Left ventricle myocardium inferior (tissue), 1 donor: Measurements from ENCODE around the gene SAYSD1. TPM values are rescaled to one million over a fixed set of nuclear protein-coding genes. Genes with fewer than 3 reads are reported as not detected.

Source experiments
- DNase-seq: peaks from one replicate; pipeline ENCODE4 v3.0.0-alpha.2; 2020
- H3K27ac ChIP-seq: fragments of 200-600 bp; replicated peaks from 2 replicates; pipeline ENCODE4 v1.8.0; 2021
- H3K27me3 ChIP-seq: fragments of 200-600 bp; 2 replicates; pipeline ENCODE4 v1.8.0; 2021; ENCODE audit warnings: low read depth
- H3K36me3 ChIP-seq: fragments of 200-600 bp; 2 replicates; pipeline ENCODE4 v1.8.0; 2021
- H3K4me1 ChIP-seq: fragments of 200-600 bp; 2 replicates; pipeline ENCODE4 v1.8.0; 2021
- H3K4me3 ChIP-seq: fragments of 200-600 bp; 2 replicates; pipeline ENCODE4 v1.8.0; 2021; ENCODE audit warnings: mild to moderate bottlenecking, moderate library complexity
- H3K9me3 ChIP-seq: fragments of 200-600 bp; replicated peaks from 2 replicates; pipeline ENCODE4 v1.8.0; 2021
- CTCF ChIP-seq: fragments of 200-600 bp; IDR thresholded peaks from 2 replicates; pipeline ENCODE4 v1.8.0; 2021; ENCODE audit warnings: antibody characterized with exemption, mild to moderate bottlenecking, borderline replicate concordance
- intact Hi-C: fragments of 100-400 bp; cut with micrococcal nuclease; formaldehyde crosslinking; loops from one replicate; pipeline ENCODE4 v1.11.0; 2022
- total RNA-seq: library from RNA; stranded (reverse); fragmentation: NEBNext Ultra II Directional; extraction: Animal tissue kit (Norgen Biotek cat#: 25700); gene quantifications from one replicate; pipeline ENCODE4 v1.2.1, GENCODE V29; 2021
- donor health status: DM: no; HTN: yes; CAD: no; lungs with severe emphysema.

The SAYSD1 gene
- total RNA-seq, 1 donor from 2014 or later: 10.0 TPM

- no peaks in the 10 kb centered on the region for H3K36me3 ChIP-seq
- no peak overlapping the region for H3K4me3 ChIP-seq
- TF ChIP-seq CTCF: no peak
- H3K9me3 ChIP-seq: no peaks in the 10 kb centered on the region
- intact Hi-C loops: no loop called here
- H3K27ac ChIP-seq: no peak overlapping the region
- peaks cover 5% of the 10 kb centered on the region for H3K27me3 ChIP-seq
- H3K4me1 ChIP-seq: peaks cover 17% of the 10 kb centered on the region
- DNase-seq: no peak
Observed at GRCh38 chr6:39079197-39080125, 35.5 kb downstream of the SAYSD1 start.

DNA sequence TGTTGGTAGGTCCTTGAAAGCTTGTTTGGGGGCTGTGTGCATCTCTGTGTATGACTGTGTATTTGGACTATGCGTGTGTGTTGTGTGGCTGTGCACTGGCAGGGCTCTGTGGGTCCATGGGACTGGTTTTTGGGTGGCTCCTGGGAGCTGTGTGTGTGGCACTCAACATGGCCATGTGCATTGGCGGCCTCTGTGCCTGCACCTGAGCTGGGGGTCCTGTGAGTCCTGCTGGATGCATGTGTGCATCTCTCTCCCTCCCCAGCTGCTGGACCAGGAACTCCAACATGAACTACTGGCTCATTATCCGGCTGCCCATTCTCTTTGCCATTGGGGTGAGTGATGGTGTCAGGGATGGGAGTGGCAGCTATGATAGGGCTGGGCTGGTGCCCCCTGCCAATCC lies 36.3 kb downstream of the SAYSD1 start:
- Histone ChIP-seq H3K27me3 (no peaks in the 10 kb centered on the region), H3K4me1 (peaks cover 9% of the 10 kb centered on the region), H3K27ac (no peak overlapping the region), H3K9me3 (no peaks in the 10 kb centered on the region), H3K4me3 (no peak overlapping the region), H3K36me3 (no peaks in the 10 kb centered on the region)
- DNase-seq: no peak
- intact Hi-C loops: no loop called here
- no peak for TF ChIP-seq CTCF

DNA sequence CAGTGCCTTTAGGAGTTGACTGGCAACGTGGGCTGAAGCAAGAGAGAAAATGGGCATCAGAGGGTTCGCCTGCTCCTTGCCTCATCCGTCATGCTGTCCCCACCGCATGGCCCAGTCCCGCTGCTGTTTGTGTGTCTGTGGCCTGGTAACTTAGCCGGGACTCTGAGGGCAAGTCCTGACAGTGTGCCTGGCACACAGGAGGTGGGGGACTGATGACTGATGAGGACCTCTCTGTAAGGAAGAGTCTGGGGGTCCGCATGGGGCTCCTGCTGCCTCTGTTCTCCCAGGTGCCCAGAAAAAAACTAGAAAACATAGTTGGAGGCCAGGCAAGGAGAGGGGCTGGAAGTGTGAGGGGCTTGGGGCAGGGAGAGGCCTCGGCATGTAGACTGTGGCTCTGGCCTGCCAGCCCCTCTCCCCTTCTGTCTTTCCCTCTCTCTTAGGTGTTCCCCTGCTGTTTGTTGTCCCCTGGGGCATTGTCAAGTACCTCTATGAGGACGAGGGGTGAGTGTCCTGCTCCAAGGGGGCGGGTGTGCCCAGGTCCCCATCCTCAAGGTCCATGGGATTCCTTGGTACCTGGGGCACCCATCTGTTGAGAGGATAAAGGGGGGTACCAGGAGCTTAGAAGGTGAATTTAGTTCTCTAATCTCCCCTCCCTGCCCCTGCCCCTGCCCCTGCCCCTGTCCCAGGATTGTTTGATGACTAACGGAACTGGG lies 36.9 kb downstream of the SAYSD1 start:
- Histone ChIP-seq H3K4me1 (peaks cover 8% of the 10 kb centered on the region), H3K27me3 (no peaks in the 10 kb centered on the region), H3K27ac (no peak overlapping the region), H3K4me3 (no peak overlapping the region), H3K9me3 (no peaks in the 10 kb centered on the region), H3K36me3 (no peaks in the 10 kb centered on the region)
- DNase-seq: no peak
- intact Hi-C loops: no loop called here
- TF ChIP-seq CTCF: no peak

DNA sequence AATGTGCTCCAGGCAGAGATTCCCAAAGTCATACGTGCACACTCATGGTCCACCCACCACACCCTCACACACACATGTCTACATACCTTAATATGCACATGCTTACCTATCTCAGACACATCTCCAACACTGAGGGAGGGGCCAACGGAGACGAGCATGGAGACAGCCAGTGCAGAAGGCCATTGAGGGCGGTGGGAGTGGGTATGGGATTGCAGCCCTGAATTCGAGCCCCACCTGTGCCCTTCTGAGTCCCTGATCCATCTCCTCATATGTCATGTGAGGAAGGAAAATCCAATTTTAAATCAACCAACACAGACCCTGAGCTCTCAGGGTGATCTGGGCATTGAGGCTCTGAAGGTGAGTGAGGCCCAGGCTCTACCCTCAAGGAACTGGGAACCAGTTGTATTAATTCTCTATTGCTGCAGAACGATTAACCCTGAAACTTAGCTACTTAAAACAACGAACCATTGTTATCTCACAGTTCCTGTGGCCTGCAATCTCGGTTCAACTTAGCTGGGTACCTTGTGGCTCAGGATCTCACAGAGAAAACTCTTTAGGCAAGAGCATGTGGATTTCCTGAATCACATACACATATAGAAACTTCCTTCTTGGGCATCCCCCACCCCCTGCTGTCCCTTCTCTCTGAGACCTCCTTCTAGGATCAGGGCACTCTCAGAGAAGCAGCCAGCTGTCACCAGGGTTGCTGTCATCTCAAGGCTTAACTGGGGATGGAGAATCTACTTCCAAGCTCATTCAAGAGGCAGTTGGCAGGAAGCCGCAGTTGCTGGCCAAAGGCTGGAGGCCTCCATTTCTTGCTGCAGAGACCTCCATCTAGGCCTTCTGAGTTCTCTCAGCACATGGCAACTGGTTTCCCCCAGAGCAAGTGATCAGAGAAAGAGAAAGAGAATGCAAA lies 38.1 kb downstream of the SAYSD1 start:
- no peak for DNase-seq
- Histone ChIP-seq H3K9me3 (no peaks in the 10 kb centered on the region), H3K4me3 (no peak overlapping the region), H3K27ac (no peak overlapping the region), H3K27me3 (no peaks in the 10 kb centered on the region), H3K4me1 (peaks cover 8% of the 10 kb centered on the region), H3K36me3 (no peaks in the 10 kb centered on the region)
- intact Hi-C loops: no loop called here
- no peak for TF ChIP-seq CTCF
